Aorta (tissue), 5 donors: ENCODE measurements around the gene PGC. TPM values are rescaled to one million over a fixed set of nuclear protein-coding genes. Genes with fewer than 3 reads are reported as not detected.

Source experiments
- ATAC-seq: fragments of 200-7000 bp; cut with Tn5 transposase; one replicate; pipeline ENCODE4 v1.9.1; 2022; ENCODE audit warnings: moderate library complexity; ENCODE audit not compliant: low FRiP score
- DNase-seq, 2 donors: peaks; one replicate each; pipeline ENCODE4 v3.0.0-alpha.2; 2020
- H3K27ac ChIP-seq, 2 donors: one replicate each; pipeline ENCODE4 v1.5.1; 2013; ENCODE audit warnings: low read length in 2 of 2, mild to moderate bottlenecking in 2 of 2, moderate library complexity in 2 of 2, control low read depth in 1 of 2, inconsistent platforms in 1 of 2, low read depth in 1 of 2
- H3K27me3 ChIP-seq, 2 donors: one replicate each; pipeline ENCODE4 v1.6.1; 2013; ENCODE audit warnings: control low read depth in 1 of 2, low read length in 1 of 2, mild to moderate bottlenecking in 1 of 2, moderate library complexity in 1 of 2; ENCODE audit not compliant: insufficient read depth in 2 of 2, control insufficient read depth in 1 of 2
- H3K36me3 ChIP-seq, 2 donors: one replicate each; pipeline ENCODE4 v1.6.1; 2013; ENCODE audit warnings: control low read depth in 1 of 2, low read length in 1 of 2, mild to moderate bottlenecking in 1 of 2; ENCODE audit not compliant: insufficient read depth in 2 of 2, control insufficient read depth in 1 of 2
- H3K4me1 ChIP-seq, 2 donors: one replicate each; pipeline ENCODE4 v1.6.1; 2013; ENCODE audit warnings: low read length in 2 of 2, control low read depth in 1 of 2, mild to moderate bottlenecking in 1 of 2, moderate library complexity in 1 of 2; ENCODE audit not compliant: insufficient read depth in 2 of 2, control insufficient read depth in 1 of 2
- H3K4me3 ChIP-seq, 2 donors: one replicate each; pipeline ENCODE4 v1.5.1; 2013; ENCODE audit warnings: low read length in 2 of 2, control low read depth in 1 of 2, mild to moderate bottlenecking in 1 of 2
- H3K9me3 ChIP-seq: one replicate; pipeline ENCODE4 v1.6.1; 2013; ENCODE audit warnings: mild to moderate bottlenecking, low read length; ENCODE audit not compliant: control insufficient read depth
- WGBS, 2 donors: extraction: QIAGEN DNeasy Blood & Tissue Kit; methylation state at CpG; one replicate each; pipeline ENCODE4 v1.1.7; 2013; 5-methylcytosine and 5-hydroxymethylcytosine counted together
- intact Hi-C, 2 donors: fragments of 100-400 bp; cut with DNase I; formaldehyde crosslinking; loops; one replicate each; pipeline versions ENCODE4 v1.14.2 to v1.15.0; 2022
- polyA plus RNA-seq, 2 donors: library from polyadenylated mRNA; stranded (reverse); fragments of 200-250 nt; gene quantifications; one replicate each; pipeline ENCODE4 v1.2.3, GENCODE V29; 2013
- total RNA-seq, 2 donors: library from RNA; stranded (reverse); fragmentation: NEBNext Ultra II Directional; extraction: Animal tissue kit (Norgen Biotek cat#: 25700); gene quantifications; one replicate each; pipeline ENCODE4 v1.2.1, GENCODE V29; 2021
- donor health status: healthy with polysubstance abuse.
- donor health status: Bipolar disorder and iron deficiency.
- donor health status: DM: no; HTN: no; CAD: no.
- donor health status: DM: no; HTN: no; CAD: no.
- donor health status: DM: yes; HTN: yes; CAD: no.

The PGC gene
- total and polyA plus RNA-seq, 4 donors, result 0.33 to 2.5 (median 0.86) TPM

- no peak overlapping the region for H3K4me3 ChIP-seq
- intact Hi-C loops, result no loop called here
- no peaks in the 10 kb centered on the region for H3K9me3 ChIP-seq
- no peaks in the 10 kb centered on the region for H3K27me3 ChIP-seq
- WGBS, 2 donors, result 89% methylated on average over 14 of the region's 14 CpGs
- DNase-seq (no peak), ATAC-seq (no peak)
- no peak overlapping the region for H3K27ac ChIP-seq
- H3K4me1 ChIP-seq, result peaks cover 0 to 5% of the 10 kb centered on the region in 2 donors
- no peaks in the 10 kb centered on the region for H3K36me3 ChIP-seq
These were observed 44.3 kb downstream of the PGC start for GRCh38 chr6:41702771-41703494.

GRCh38 chr6:41702089-41702745 lies 45.0 kb downstream of the PGC start:
- H3K9me3 ChIP-seq, result no peaks in the 10 kb centered on the region
- H3K27ac ChIP-seq, result no peak overlapping the region
- H3K4me1 ChIP-seq, result peaks cover 0 to 5% of the 10 kb centered on the region in 2 donors
- intact Hi-C loops, result no loop called here
- ATAC-seq (no peak), DNase-seq (no peak)
- H3K36me3 ChIP-seq, result no peaks in the 10 kb centered on the region
- 95 to 99% methylated on average over 10 of the region's 10 CpGs for WGBS, 2 donors
- no peak overlapping the region for H3K4me3 ChIP-seq
- H3K27me3 ChIP-seq, result no peaks in the 10 kb centered on the region

- intact Hi-C loops, result no loop called here
- no peak overlapping the region for H3K27ac ChIP-seq
- no peaks in the 10 kb centered on the region for H3K9me3 ChIP-seq
- no peaks in the 10 kb centered on the region for H3K4me1 ChIP-seq
- 88 to 90% methylated on average over 20 of the region's 20 CpGs for WGBS, 2 donors
- no peaks in the 10 kb centered on the region for H3K27me3 ChIP-seq
- no peaks in the 10 kb centered on the region for H3K36me3 ChIP-seq
- H3K4me3 ChIP-seq, result no peak overlapping the region
- DNase-seq (no peak), ATAC-seq (peak; percentile 4)
These were observed 46.5 kb downstream of the PGC start for GRCh38 chr6:41700463-41701347.

GRCh38 chr6:41699063-41699462 lies 48.1 kb downstream of the PGC start:
- Histone ChIP-seq H3K27me3 (no peaks in the 10 kb centered on the region), H3K4me3 (no peak overlapping the region), H3K9me3 (no peaks in the 10 kb centered on the region), H3K4me1 (no peaks in the 10 kb centered on the region), H3K36me3 (no peaks in the 10 kb centered on the region), H3K27ac (no peak overlapping the region)
- intact Hi-C loops, result no loop called here
- ATAC-seq (no peak), DNase-seq (no peak)
- 74 to 78% methylated on average over 2 of the region's 2 CpGs for WGBS, 2 donors

GRCh38 chr6:41697861-41698781 lies 49.1 kb downstream of the PGC start:
- intact Hi-C loops, result no loop called here
- DNase-seq (no peak), ATAC-seq (no peak)
- no peaks in the 10 kb centered on the region for H3K27me3 ChIP-seq
- no peaks in the 10 kb centered on the region for H3K36me3 ChIP-seq
- no peaks in the 10 kb centered on the region for H3K9me3 ChIP-seq
- H3K4me1 ChIP-seq, result no peaks in the 10 kb centered on the region
- H3K4me3 ChIP-seq, result no peak overlapping the region
- H3K27ac ChIP-seq, result no peak overlapping the region
- 79 to 80% methylated on average over 15 of the region's 15 CpGs for WGBS, 2 donors

DNA sequence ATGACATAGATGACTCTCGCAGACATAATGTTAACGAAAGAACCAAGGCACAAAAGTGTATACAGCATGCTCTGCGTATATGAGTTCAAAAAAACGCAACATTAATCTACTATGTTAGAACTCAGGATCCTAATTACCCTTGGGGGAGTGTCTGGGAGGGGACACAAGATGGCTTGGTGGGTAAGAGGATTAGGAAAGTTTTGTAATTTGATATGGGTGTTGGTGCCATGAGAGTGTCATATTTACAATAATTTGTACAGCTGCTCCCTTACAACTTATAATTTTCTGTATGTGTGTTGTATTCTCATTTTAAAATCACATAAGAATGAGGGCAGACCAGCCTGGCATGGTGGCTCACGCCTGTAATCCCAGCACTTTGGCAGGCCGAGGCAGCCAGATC lies 50.4 kb downstream of the PGC start:
- Histone ChIP-seq H3K36me3 (no peaks in the 10 kb centered on the region), H3K27me3 (no peaks in the 10 kb centered on the region), H3K27ac (no peak overlapping the region), H3K9me3 (no peaks in the 10 kb centered on the region), H3K4me3 (no peak overlapping the region), H3K4me1 (no peaks in the 10 kb centered on the region)
- WGBS, 2 donors, result 93 to 94% methylated on average over 6 of the region's 6 CpGs
- no peak for ATAC-seq
- no peak for DNase-seq
- intact Hi-C loops, result no loop called here

DNA sequence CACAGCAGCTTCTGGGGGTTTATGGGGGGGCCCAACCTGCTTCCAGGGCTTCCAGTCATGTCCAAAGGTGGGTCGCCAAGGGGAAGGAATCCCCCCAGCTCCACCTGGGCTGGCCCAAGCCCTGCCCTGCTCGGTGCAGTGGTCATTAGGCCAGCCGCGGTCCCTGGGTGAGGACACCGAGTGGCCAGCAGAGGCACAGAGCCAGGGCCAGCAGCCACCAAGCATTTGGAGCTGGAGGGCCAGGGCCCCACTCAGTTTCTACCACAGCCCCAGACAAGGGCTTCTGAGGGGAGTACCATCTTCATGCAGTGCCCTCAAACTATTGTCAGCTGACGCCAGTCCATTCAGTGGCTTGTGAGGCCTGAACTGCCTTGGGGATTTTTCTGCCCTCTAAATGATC lies 51.4 kb downstream of the PGC start:
- H3K9me3 ChIP-seq, result no peaks in the 10 kb centered on the region
- intact Hi-C loops, result no loop called here
- no peaks in the 10 kb centered on the region for H3K27me3 ChIP-seq
- H3K27ac ChIP-seq, result no peak overlapping the region
- H3K4me3 ChIP-seq, result no peak overlapping the region
- WGBS, 2 donors, result 87% methylated on average over 6 of the region's 6 CpGs
- ATAC-seq (no peak), DNase-seq (no peak)
- no peaks in the 10 kb centered on the region for H3K36me3 ChIP-seq
- H3K4me1 ChIP-seq, result no peaks in the 10 kb centered on the region
